Activated naive CD4-positive, alpha-beta T cell treated with anti-CD3 and anti-CD28 coated beads, Interleukin-2, amount 10 ng/mL, durations not matched to agents 7 days and 5 days (primary cell): ENCODE results near the gene GDF9.
A peak's percentile ranks its signal among the peaks of the same experiment; 100 is the strongest.

Experiments used
- CTCF ChIA-PET: fragments of 350-600 bp; sonication (Branson Sonifier 250); formaldehyde crosslinking; loops from one replicate; lab custom pipeline; 2021; ENCODE audit warnings: antibody characterized with exemption; lab: Charles Lee
- DNase-seq: peaks from one replicate; pipeline ENCODE4 v3.0.0-alpha.2; 2020
- H3K27ac Mint-ChIP-seq: one replicate; pipeline ENCODE4 v1.8.0; 2021; ENCODE audit warnings: mild to moderate bottlenecking, moderate library complexity, mixed read lengths
- H3K27me3 Mint-ChIP-seq: one replicate; pipeline ENCODE4 v1.8.0; 2021; ENCODE audit warnings: mild to moderate bottlenecking, mixed read lengths
- H3K36me3 Mint-ChIP-seq: one replicate; pipeline ENCODE4 v1.8.0; 2021; ENCODE audit warnings: mixed read lengths
- H3K4me1 Mint-ChIP-seq: one replicate; pipeline ENCODE4 v1.8.0; 2021; ENCODE audit warnings: mixed read lengths
- H3K4me3 Mint-ChIP-seq: one replicate; pipeline ENCODE4 v1.8.0; 2021; ENCODE audit warnings: mild to moderate bottlenecking, moderate library complexity, mixed read lengths
- H3K9me3 Mint-ChIP-seq: one replicate; pipeline ENCODE4 v1.8.0; 2021; ENCODE audit warnings: mixed read lengths

Gene GDF9

DNA sequence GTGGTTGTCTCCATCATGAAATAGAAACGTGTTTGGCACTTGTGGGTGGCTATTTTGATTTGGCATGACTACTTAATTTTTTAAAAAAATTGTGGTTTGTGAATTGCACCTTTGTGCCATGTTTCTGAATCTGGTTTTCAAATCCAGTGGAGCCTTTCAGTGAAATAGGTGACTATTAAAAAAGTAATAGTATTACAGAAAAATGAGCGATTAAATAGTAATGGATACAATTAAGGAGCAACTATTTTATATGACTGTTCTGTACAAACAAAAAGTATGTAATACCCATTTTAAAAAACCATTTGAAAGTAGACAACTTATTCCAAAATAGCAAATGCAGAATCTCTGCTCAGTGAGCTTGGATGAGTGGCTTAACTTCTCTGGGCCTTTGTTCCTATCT, 50.2 kb downstream of the GDF9 start:
- H3K4me1 Mint-ChIP-seq = peaks cover 21% of the 10 kb centered on the region
- H3K36me3 Mint-ChIP-seq = no peaks in the 10 kb centered on the region
- no peak overlapping the region for H3K27ac Mint-ChIP-seq
- DNase-seq = no peak
- H3K27me3 Mint-ChIP-seq = peaks cover 72% of the 10 kb centered on the region
- CTCF ChIA-PET = interaction anchor here (2.1 kb wide), 1 partner anchor 10 kb away, joined by 6 read pairs; no protein-coding TSS in a partner anchor
- no peak overlapping the region for H3K4me3 Mint-ChIP-seq
- no peaks in the 10 kb centered on the region for H3K9me3 Mint-ChIP-seq

DNA sequence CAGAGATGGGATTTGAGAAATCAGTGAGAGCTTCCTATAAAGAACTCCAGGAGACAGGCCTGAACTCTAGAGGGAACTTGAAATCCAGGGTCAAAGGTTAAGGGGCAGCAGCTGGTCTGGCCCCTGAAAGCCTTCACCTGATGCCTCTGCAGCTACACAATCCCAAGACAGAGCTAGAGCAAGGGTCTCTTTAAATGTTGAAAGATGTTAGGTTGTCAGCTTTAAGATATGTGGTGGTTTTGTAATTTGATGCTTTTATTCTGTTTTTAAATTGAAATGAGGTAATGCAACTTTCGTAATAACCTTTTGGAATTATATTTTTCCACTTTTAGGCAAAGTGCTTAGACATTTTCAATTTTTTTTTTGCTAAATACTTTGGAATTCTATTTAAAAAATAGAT, 50.8 kb downstream of the GDF9 start:
- no peak for DNase-seq
- H3K4me3 Mint-ChIP-seq = no peak overlapping the region

DNA sequence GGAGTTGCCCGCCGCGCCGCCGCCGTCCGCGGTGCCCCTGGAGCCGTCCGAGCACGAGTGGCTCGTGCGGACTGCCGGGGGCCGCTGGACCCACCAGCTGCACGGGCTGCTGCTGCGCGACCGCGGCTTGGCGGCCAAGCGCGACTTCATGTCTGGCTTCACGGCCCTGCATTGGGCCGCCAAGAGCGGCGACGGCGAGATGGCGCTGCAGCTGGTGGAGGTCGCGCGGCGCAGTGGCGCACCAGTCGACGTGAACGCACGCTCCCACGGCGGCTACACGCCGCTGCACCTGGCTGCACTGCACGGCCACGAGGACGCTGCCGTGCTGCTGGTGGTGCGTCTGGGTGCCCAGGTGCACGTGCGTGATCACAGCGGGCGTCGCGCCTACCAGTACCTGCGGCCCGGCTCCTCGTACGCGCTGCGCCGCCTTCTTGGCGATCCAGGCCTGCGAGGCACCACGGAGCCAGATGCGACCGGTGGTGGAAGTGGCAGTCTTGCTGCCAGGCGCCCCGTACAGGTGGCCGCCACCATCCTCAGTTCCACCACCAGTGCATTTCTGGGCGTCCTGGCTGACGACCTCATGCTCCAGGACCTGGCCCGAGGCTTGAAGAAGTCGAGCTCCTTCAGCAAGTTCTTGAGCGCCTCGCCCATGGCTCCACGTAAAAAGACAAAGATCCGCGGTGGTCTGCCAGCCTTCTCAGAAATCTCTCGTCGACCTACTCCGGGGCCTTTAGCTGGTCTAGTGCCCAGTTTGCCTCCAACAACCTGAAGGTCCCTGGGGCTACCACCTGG, 51.6 kb downstream of the GDF9 start:
- H3K27me3 Mint-ChIP-seq = peaks cover 75% of the 10 kb centered on the region
- peaks cover 16% of the 10 kb centered on the region for H3K4me1 Mint-ChIP-seq
- peak overlapping the region; percentile 37 for H3K4me3 Mint-ChIP-seq
- no peak overlapping the region for H3K27ac Mint-ChIP-seq
- H3K36me3 Mint-ChIP-seq = no peaks in the 10 kb centered on the region
- H3K9me3 Mint-ChIP-seq = no peaks in the 10 kb centered on the region
- CTCF ChIA-PET = interaction anchor here (0.8 to 2.1 kb wide), 4 partner anchors 15 to 288 kb away, joined by 3 to 6 read pairs (median 3); partner anchors contain the start of gene SHROOM1
- no peak for DNase-seq

More for the DNA sequence above, 50.8 kb downstream of the GDF9 start:
- Mint-ChIP-seq H3K27ac (no peak overlapping the region), H3K9me3 (no peaks in the 10 kb centered on the region), H3K27me3 (peaks cover 75% of the 10 kb centered on the region), H3K4me1 (peaks cover 21% of the 10 kb centered on the region), H3K36me3 (no peaks in the 10 kb centered on the region)
- CTCF ChIA-PET = interaction anchor here (0.8 to 2.1 kb wide), 2 partner anchors 56 to 287 kb away, joined by 3 to 6 read pairs; no protein-coding TSS in a partner anchor

DNA sequence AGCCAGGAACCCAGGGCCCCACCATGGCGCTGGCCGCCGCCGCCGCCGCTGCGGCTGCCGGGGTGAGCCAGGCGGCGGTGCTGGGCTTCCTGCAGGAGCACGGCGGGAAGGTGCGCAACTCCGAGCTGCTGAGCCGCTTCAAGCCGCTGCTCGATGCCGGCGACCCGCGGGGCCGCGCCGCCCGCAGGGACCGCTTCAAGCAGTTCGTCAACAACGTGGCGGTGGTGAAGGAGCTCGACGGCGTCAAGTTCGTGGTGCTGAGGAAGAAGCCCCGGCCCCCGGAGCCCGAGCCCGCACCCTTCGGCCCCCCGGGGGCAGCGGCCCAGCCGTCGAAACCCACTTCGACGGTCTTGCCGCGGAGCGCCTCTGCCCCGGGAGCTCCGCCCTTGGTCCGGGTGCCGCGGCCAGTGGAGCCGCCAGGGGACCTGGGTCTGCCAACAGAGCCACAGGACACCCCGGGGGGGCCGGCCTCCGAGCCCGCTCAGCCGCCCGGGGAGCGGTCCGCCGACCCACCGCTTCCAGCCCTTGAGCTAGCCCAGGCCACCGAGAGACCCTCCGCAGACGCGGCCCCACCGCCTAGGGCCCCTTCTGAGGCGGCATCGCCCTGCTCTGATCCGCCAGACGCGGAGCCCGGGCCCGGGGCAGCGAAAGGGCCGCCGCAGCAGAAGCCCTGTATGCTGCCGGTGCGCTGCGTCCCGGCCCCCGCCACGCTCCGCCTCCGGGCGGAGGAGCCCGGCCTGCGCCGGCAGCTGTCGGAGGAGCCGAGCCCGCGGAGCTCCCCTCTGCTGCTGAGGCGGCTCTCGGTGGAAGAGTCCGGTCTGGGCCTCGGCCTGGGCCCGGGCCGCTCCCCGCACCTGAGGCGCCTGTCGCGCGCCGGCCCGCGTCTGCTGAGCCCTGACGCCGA, 52.4 kb downstream of the GDF9 start:
- CTCF ChIA-PET = interaction anchor here (0.8 to 2.1 kb wide), 6 partner anchors 8 to 287 kb away, joined by 3 to 6 read pairs (median 3); partner anchors contain the start of gene SHROOM1
- Mint-ChIP-seq H3K27me3 (peaks cover 75% of the 10 kb centered on the region), H3K4me1 (peaks cover 10% of the 10 kb centered on the region), H3K36me3 (no peaks in the 10 kb centered on the region), H3K4me3 (peak overlapping the region; percentile 33), H3K9me3 (no peaks in the 10 kb centered on the region), H3K27ac (no peak overlapping the region)
- peak; percentile 46 for DNase-seq

DNA sequence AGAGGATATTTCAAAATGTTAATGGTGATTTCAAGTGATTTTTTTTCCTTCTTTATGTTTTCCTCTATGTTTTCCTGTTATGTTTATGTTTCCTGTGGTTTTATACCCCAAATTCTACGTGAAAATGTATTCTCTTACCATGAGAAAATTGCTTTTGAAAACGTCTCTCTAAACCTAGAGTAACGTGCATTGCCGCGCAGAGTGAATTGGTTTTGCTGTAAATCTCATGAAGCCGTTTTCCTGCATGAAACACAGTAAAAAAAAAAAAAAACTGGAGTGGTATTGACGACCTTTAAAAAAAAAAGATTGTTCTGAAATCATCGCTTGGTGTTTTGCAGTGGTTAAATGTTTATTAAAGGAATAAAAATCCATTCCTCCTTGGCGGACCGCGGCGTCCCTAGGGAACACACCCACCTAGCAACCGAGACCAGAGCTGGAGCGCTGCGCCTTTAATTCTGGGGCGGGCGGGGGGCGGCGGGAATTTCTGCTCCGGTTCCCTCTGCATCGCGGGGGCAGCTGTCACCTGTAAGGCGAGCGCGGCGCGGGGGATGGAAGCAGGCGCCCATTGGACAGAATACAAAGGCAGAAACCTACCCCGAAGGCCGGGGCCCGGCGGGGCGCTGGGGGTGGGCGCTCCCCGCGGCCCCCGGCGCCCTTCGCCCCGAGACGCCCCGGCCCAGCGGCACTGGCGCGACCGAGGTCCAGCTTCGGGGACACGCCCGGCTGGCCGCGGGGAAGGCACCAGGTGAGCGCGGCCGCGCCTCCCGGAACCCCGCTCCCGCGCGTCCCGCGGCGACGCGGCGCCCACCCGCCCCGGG, 53.3 kb downstream of the GDF9 start, which contains the start of gene SOWAHA:
SOWAHA (plus strand) TSS at position 522 of the 818 bp plus-strand sequence. CDS start 320 bp downstream, outside the sequence.
- Mint-ChIP-seq H3K27me3 (peaks cover 70% of the 10 kb centered on the region), H3K9me3 (no peaks in the 10 kb centered on the region), H3K36me3 (no peaks in the 10 kb centered on the region), H3K27ac (no peak within 1 kb of the TSS), H3K4me3 (peak within 1 kb of the TSS; percentile 64), H3K4me1 (peaks cover 10% of the 10 kb centered on the region)
- CTCF ChIA-PET = interaction anchor here (0.6 to 2.1 kb wide), 6 partner anchors 9 to 286 kb away, joined by 3 to 6 read pairs (median 3); no protein-coding TSS in a partner anchor
- no peak for DNase-seq

DNA sequence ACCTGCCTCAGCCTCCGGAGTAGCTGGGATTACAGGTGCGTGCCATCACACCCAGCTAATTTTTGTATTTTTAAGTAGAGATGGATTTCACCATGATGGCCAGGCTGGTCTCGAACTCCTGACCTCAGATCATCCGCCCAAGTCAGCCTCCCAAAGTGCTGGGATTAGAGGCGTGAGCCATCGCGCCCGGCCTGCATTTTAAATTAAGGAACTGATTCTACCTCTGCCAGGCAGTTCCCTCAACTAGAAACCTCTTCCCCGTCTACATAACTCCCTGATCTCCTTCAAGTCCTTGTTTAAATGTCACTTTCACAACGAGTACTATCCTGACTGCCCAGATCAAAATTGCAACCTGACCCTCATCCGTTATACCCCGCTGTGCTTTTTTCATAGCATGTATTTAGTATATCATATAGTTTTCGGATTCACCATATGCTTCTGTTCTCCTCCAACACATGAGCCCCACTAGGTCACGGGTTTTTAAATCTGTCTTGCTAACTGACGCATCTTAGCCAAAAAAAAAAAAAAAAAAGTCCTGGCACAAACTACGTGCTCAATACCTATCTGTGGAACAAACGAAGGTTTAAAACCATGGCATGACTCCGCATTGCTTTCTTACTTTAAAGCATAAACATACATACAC, 54.0 kb downstream of the GDF9 start:
- peaks cover 10% of the 10 kb centered on the region for H3K4me1 Mint-ChIP-seq
- H3K27ac Mint-ChIP-seq = no peak overlapping the region
- DNase-seq = no peak
- CTCF ChIA-PET = interaction anchor here (1.1 to 3.3 kb wide), 3 partner anchors 8 to 65 kb away, joined by 3 to 17 read pairs (median 5); partner anchors contain the start of gene CCNI2
- H3K27me3 Mint-ChIP-seq = peaks cover 72% of the 10 kb centered on the region
- no peaks in the 10 kb centered on the region for H3K36me3 Mint-ChIP-seq
- H3K4me3 Mint-ChIP-seq = peak overlapping the region; percentile 64
- no peaks in the 10 kb centered on the region for H3K9me3 Mint-ChIP-seq
